NCI-H1436 (cell line): ENCODE measurements around the gene TNPO1.
"Not testable (repeated sequence)": the region's sequence is repeated elsewhere in the genome, so short reads cannot be mapped to it uniquely, and the experiment has no call there.

Source experiments
- DNase-seq: peaks from one replicate; lab custom pipeline; 2025; lab: John Stamatoyannopoulos, UW

The TNPO1 gene

GRCh38 chr5:72816284-72817075, at the start of gene TNPO1:
TSS of gene TNPO1 (plus strand) at chr5:72816661. CDS start at chr5:72816738, 77 bp downstream.
- DNase-seq = peak; percentile 88

GRCh38 chr5:72767289-72768010, 49.0 kb upstream of the TNPO1 start:
- DNase-seq = peak; percentile 16

- DNase-seq = no peak
These were observed 46.2 kb upstream of the TNPO1 start for GRCh38 chr5:72770266-72770665.

GRCh38 chr5:72776684-72777083, 39.8 kb upstream of the TNPO1 start:
- DNase-seq = no peak

GRCh38 chr5:72779520-72779919, 36.9 kb upstream of the TNPO1 start:
- DNase-seq = no peak

- no peak for DNase-seq
These were observed 33.1 kb upstream of the TNPO1 start for GRCh38 chr5:72783354-72783753.

GRCh38 chr5:72784129-72784528, 32.3 kb upstream of the TNPO1 start:
- no peak for DNase-seq

GRCh38 chr5:72785801-72786200, 30.7 kb upstream of the TNPO1 start:
- no peak for DNase-seq

GRCh38 chr5:72786676-72787075, 29.8 kb upstream of the TNPO1 start:
- DNase-seq = no peak

- no peak for DNase-seq
These were observed 27.5 kb upstream of the TNPO1 start for GRCh38 chr5:72788866-72789505.

- DNase-seq = no peak
These were observed 26.3 kb upstream of the TNPO1 start for GRCh38 chr5:72790186-72790585.

- not testable (repeated sequence) for DNase-seq
These were observed 23.8 kb upstream of the TNPO1 start for GRCh38 chr5:72792662-72793061.

GRCh38 chr5:72796001-72796400, 20.5 kb upstream of the TNPO1 start:
- DNase-seq = no peak

- no peak for DNase-seq
These were observed 16.7 kb upstream of the TNPO1 start for GRCh38 chr5:72799721-72800120.

- not testable (repeated sequence) for DNase-seq
These were observed 7.8 kb upstream of the TNPO1 start for GRCh38 chr5:72808637-72809036.

- no peak for DNase-seq
These were observed 4.6 kb upstream of the TNPO1 start for GRCh38 chr5:72811849-72812248.

GRCh38 chr5:72812488-72812887, 4.0 kb upstream of the TNPO1 start:
- DNase-seq = no peak

GRCh38 chr5:72814104-72814503, 2.4 kb upstream of the TNPO1 start:
- no peak for DNase-seq

GRCh38 chr5:72814864-72815263, 1.6 kb upstream of the TNPO1 start:
- no peak for DNase-seq

- no peak for DNase-seq
These were observed 729 bp upstream of the TNPO1 start for GRCh38 chr5:72815580-72816283.

GRCh38 chr5:72817076-72817481, 618 bp downstream of the TNPO1 start:
- DNase-seq = peak; percentile 45

GRCh38 chr5:72817671-72818266, 1.3 kb downstream of the TNPO1 start:
- DNase-seq = no peak
